T-helper 2 cell treated with Interferon-gamma antibody and Interleukin-4, amounts not matched to agents 5 μg/mL and 100 μg/mL, for 36 hours (primary cell): ENCODE data around the gene DNM3.

ENCODE experiments used
- DNase-seq: peaks from one replicate; pipeline ENCODE4 v3.0.0; 2021; ENCODE audit warnings: low spot score
- H3K27ac Mint-ChIP-seq: one replicate; pipeline ENCODE4 v1.8.0; 2021; ENCODE audit warnings: mild to moderate bottlenecking, mixed read lengths
- H3K27me3 Mint-ChIP-seq: one replicate; pipeline ENCODE4 v1.8.0; 2021; ENCODE audit warnings: low read depth, mixed read lengths
- H3K36me3 Mint-ChIP-seq: one replicate; pipeline ENCODE4 v1.8.0; 2021; ENCODE audit warnings: low read depth, mixed read lengths
- H3K4me1 Mint-ChIP-seq: one replicate; pipeline ENCODE4 v1.8.0; 2021; ENCODE audit warnings: low read depth, mixed read lengths
- H3K4me3 Mint-ChIP-seq: one replicate; pipeline ENCODE4 v1.8.0; 2022; ENCODE audit warnings: mild to moderate bottlenecking, moderate library complexity, mixed read lengths
- H3K9me3 Mint-ChIP-seq: one replicate; pipeline ENCODE4 v1.8.0; 2021; ENCODE audit warnings: mixed read lengths

The DNM3 gene

DNA sequence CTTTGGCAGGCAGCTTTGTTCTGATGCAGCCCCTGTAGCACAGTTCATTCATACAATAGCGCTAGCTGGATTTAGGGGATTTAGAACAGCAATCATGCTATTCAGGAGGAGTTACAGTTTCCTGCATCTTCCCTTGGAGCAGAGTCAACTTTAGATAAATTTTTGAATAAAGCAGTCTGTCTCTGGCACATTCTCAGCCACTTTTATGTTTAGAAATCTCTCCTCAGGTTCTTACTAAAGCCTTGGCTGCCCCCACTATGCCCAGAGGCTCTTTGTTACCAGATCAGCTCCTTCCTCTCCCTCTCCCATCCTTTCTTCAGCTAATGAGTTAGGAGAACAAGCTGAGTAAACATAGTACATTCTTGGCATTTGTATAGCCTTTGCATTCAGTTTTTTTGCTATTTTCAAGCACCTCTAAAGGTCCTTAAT, 619.6 kb downstream of the DNM3 start:
- Mint-ChIP-seq H3K4me3 (no peak overlapping the region), H3K9me3 (no peaks in the 10 kb centered on the region), H3K27ac (no peak overlapping the region), H3K4me1 (peaks cover 2% of the 10 kb centered on the region), H3K36me3 (no peaks in the 10 kb centered on the region), H3K27me3 (peaks cover 20% of the 10 kb centered on the region)
- DNase-seq = no peak
